K562 (cell line): ENCODE data around the gene CSMD2. TPM values are rescaled to one million over a fixed set of nuclear protein-coding genes. Genes with fewer than 3 reads are reported as not detected.

Experiments
- ATAC-seq: fragments of 200-7000 bp; cut with Tn5 transposase; 3 replicates; pipeline ENCODE4 v1.9.1; 2020; ENCODE audit warnings: moderate library complexity
- BruUV-seq: library from RNA; stranded (reverse); fragments of 400-500 nt; replicated peaks from 2 replicates; lab custom pipeline; 2021; lab: Mats Ljungman, UMichigan
- CTCF ChIA-PET: fragments of 300-600 bp; formaldehyde crosslinking; extraction: SDS; loops from one replicate; lab custom pipeline; 2021; ENCODE audit warnings: low intra/inter-chr PET ratio; lab: Yijun Ruan, JAX
- POLR2A ChIA-PET: fragments of 300-600, 350-650 bp; sonication (Branson Sonifier 250); formaldehyde crosslinking; extraction: SDS; loops from one replicate; lab custom pipeline; 2021; ENCODE audit warnings: antibody characterized with exemption, inconsistent platforms; lab: Yijun Ruan, JAX
- DNase-seq, 4 experiments: peaks; one replicate each; pipeline versions ENCODE4 v3.0.0 to v3.0.0-alpha.2; 2011 to 2018; ENCODE audit warnings: low spot score in 3 of 4, mixed read lengths in 3 of 4; ENCODE audit errors: extremely low read depth in 1 of 4
- FAIRE-seq: peaks from 2 replicates; lab custom pipeline; 2011; peaks lifted over from hg19 to GRCh38; lab: Jason Lieb, UNC
- H2AFZ ChIP-seq: 2 replicates; pipeline ENCODE4 v1.6.0; 2011; ENCODE audit warnings: low read depth, low read length, control low read depth, inconsistent platforms
- H3K27ac ChIP-seq: fragments of 200-600 bp; 3 replicates; pipeline ENCODE4 v1.8.0; 2011; ENCODE audit warnings: low read depth, mild to moderate bottlenecking, control low read depth, inconsistent platforms, low read length, moderate library complexity, mixed read lengths; ENCODE audit errors: extremely low read depth
- H3K27me3 ChIP-seq, 2 experiments: fragments of 300-600 bp in 1 of 2; 2 replicates in 1 of 2; 3 replicates in 1 of 2; pipeline versions ENCODE4 v1.6.0 to v1.8.0; 2011; ENCODE audit warnings: inconsistent platforms in 2 of 2, low read length in 2 of 2, mild to moderate bottlenecking in 1 of 2, mixed read lengths in 1 of 2, moderate library complexity in 1 of 2; ENCODE audit not compliant: control insufficient read depth in 2 of 2, insufficient read depth in 2 of 2
- H3K36me3 ChIP-seq: fragments of 300-600 bp; 3 replicates; pipeline ENCODE4 v1.8.0; 2011; ENCODE audit warnings: mild to moderate bottlenecking, low read length, inconsistent platforms; ENCODE audit not compliant: control insufficient read depth, insufficient read depth
- H3K4me1 ChIP-seq, 2 experiments: fragments of 200-600 bp in 1 of 2; replicated peaks in 1 of 2; 2 replicates in 1 of 2; 3 replicates in 1 of 2; pipeline versions ENCODE4 v1.5.1 to v1.8.0; 2011; ENCODE audit warnings: inconsistent platforms in 2 of 2, low read length in 2 of 2, mild to moderate bottlenecking in 1 of 2, mixed read lengths in 1 of 2, moderate library complexity in 1 of 2; ENCODE audit not compliant: control insufficient read depth in 2 of 2, insufficient read depth in 2 of 2
- H3K4me2 ChIP-seq: 2 replicates; pipeline ENCODE4 v1.6.1; 2011; ENCODE audit warnings: low read length, control low read depth, inconsistent platforms, mixed read lengths; ENCODE audit not compliant: insufficient read depth
- H3K4me3 ChIP-seq: fragments of 200-600 bp; sonication (generic), shearing (Covaris generic); 2 replicates; pipeline ENCODE4 v1.5.1; 2016; ENCODE audit warnings: control low read depth, inconsistent platforms
- H3K79me2 ChIP-seq: fragments of 200-600 bp; 3 replicates; pipeline ENCODE4 v1.8.0; 2011; ENCODE audit warnings: low read length, inconsistent platforms; ENCODE audit not compliant: control insufficient read depth, insufficient read depth
- H3K9ac ChIP-seq, 2 experiments: 2 replicates each; pipeline versions ENCODE4 v1.6.0 to v1.6.1; 2011; ENCODE audit warnings: low read depth in 2 of 2, low read length in 2 of 2, control low read depth in 1 of 2, inconsistent platforms in 1 of 2, mild to moderate bottlenecking in 1 of 2, mixed read lengths in 1 of 2; ENCODE audit not compliant: insufficient read depth in 1 of 2
- H3K9me1 ChIP-seq: one replicate; pipeline ENCODE4 v1.6.0; 2011; ENCODE audit warnings: inconsistent platforms, mild to moderate bottlenecking, low read length, moderate library complexity; ENCODE audit not compliant: control insufficient read depth, insufficient read depth
- H3K9me3 ChIP-seq: replicated peaks from 2 replicates; pipeline ENCODE4 v1.5.1; 2011; ENCODE audit warnings: low read depth, low read length, inconsistent platforms; ENCODE audit not compliant: control insufficient read depth, insufficient read depth
- H4K20me1 ChIP-seq: replicated peaks from 2 replicates; pipeline ENCODE4 v1.6.1; 2011; ENCODE audit warnings: low read length, inconsistent platforms, mixed read lengths; ENCODE audit not compliant: control insufficient read depth, insufficient read depth
- ATF1 ChIP-seq, 2 experiments: fragments of 450-650 bp in 1 of 2; IDR thresholded peaks; 2 replicates each; pipeline ENCODE4 v1.6.1; 2016; ENCODE audit warnings: missing compliant biosample characterization in 1 of 2, missing genetic modification characterization in 1 of 2
- BMI1 ChIP-seq: fragments of 150-350 bp; IDR thresholded peaks from 2 replicates; pipeline ENCODE4 v1.6.1; 2014; ENCODE audit warnings: low read length
- CREM ChIP-seq: IDR thresholded peaks from 2 replicates; pipeline ENCODE4 v1.6.1; 2014; ENCODE audit warnings: antibody characterized with exemption, low read depth
- DMBX1 ChIP-seq: fragments of 250-450 bp; sonication (Bioruptor Pico); IDR thresholded peaks from 2 replicates; pipeline ENCODE4 v1.8.0; 2022; ENCODE audit warnings: inconsistent platforms, mild to moderate bottlenecking, moderate library complexity, borderline replicate concordance
- DNMT1 ChIP-seq: fragments of 450-650 bp; IDR thresholded peaks from 2 replicates; pipeline ENCODE4 v1.6.1; 2016; ENCODE audit warnings: antibody characterized with exemption, mild to moderate bottlenecking
- MCM2 ChIP-seq: fragments of 450-650 bp; IDR thresholded peaks from 2 replicates; pipeline ENCODE4 v1.6.1; 2017; ENCODE audit warnings: low read depth, mild to moderate bottlenecking
- MED1 ChIP-seq: sonication (generic); formaldehyde crosslinking; IDR thresholded peaks from 2 replicates; pipeline ENCODE4 v1.8.1; 2023; ENCODE audit warnings: missing genetic modification reagents, borderline replicate concordance
- MTA2 ChIP-seq: fragments of 450-650 bp; IDR thresholded peaks from 2 replicates; pipeline ENCODE4 v1.6.1; 2016; ENCODE audit warnings: low read depth
- PCBP2 ChIP-seq: fragments of 200-400 bp; formaldehyde crosslinking; IDR thresholded peaks from 2 replicates; pipeline ENCODE4 v1.6.1; 2018; ENCODE audit warnings: low read length, low read depth, mild to moderate bottlenecking, moderate library complexity; ENCODE audit not compliant: poor library complexity, severe bottlenecking
- ZFPM2 ChIP-seq: fragments of 250-450 bp; sonication (Bioruptor Pico); IDR thresholded peaks from 2 replicates; pipeline ENCODE4 v1.5.1; 2022; ENCODE audit warnings: mild to moderate bottlenecking
- WGBS: fragments of 100-300 bp; shearing (Covaris generic); methylation state at CpG from one replicate; pipeline ENCODE4 v1.1.6; 2016; ENCODE audit warnings: low coverage, mixed read lengths; ENCODE audit not compliant: insufficient coverage; ENCODE audit errors: missing lambda C conversion rate; 5-methylcytosine and 5-hydroxymethylcytosine counted together
- in situ Hi-C: fragments of 300-500 bp; cut with MboI; formaldehyde crosslinking; loops from 4 replicates; pipeline ENCODE4 v1.15.0; 2018; ENCODE audit warnings: inconsistent platforms, mixed read lengths
- intact Hi-C: fragments of 100-400 bp; cut with micrococcal nuclease; formaldehyde crosslinking; loops from 2 replicates; pipeline ENCODE4 v1.14.2; 2022
- polyA plus RNA-seq, 8 experiments: library from polyadenylated mRNA; depleted of rRNA in 4 of 8; stranded (reverse) in 5 of 8; unstranded in 3 of 8; fragments of >200 nt; fragmentation: Nextera tagmentation in 2 of 8; fragmentation: Illumina TruSeq in 1 of 8; extraction: Ambion mirVana in 2 of 8; extraction: Trizol in 1 of 8; gene quantifications; 2 replicates each; pipeline versions ENCODE4 v1.2.1 to v1.2.3, GENCODE V29; 2011 to 2014; ENCODE audit warnings: inconsistent platforms in 1 of 8, missing spikeins in 1 of 8
- total RNA-seq, 7 experiments: library from RNA; depleted of rRNA in 6 of 7; stranded (reverse); fragments of >200 nt in 6 of 7; fragmentation: Illumina TruSeq in 2 of 7; extraction: Trizol in 2 of 7; gene quantifications; 2 replicates each; pipeline versions ENCODE4 v1.2.1 to v1.2.3, GENCODE V29; 2011 to 2021; ENCODE audit warnings: low replicate concordance in 1 of 7
- TF ChIP-seq, protein P1 (sequence below), 2 experiments: IDR thresholded peaks in 1 of 2; conservative IDR thresholded peaks in 1 of 2; 2 replicates each; pipeline ENCODE4 v1.6.1; 2016; ENCODE audit warnings: low read depth in 2 of 2, mild to moderate bottlenecking in 1 of 2, missing compliant biosample characterization in 1 of 2, missing genetic modification characterization in 1 of 2, moderate library complexity in 1 of 2
- TF ChIP-seq, protein P2 (sequence below): fragments of 450-650 bp; IDR thresholded peaks from 2 replicates; pipeline ENCODE4 v1.6.1; 2016
- TF ChIP-seq, protein P3 (sequence below), 2 experiments: fragments of 450-650 bp in 1 of 2; IDR thresholded peaks; 2 replicates each; pipeline ENCODE4 v1.6.1; 2011 to 2017; ENCODE audit warnings: low read depth in 2 of 2, antibody characterized with exemption in 1 of 2, borderline replicate concordance in 1 of 2, low read length in 1 of 2, mild to moderate bottlenecking in 1 of 2, mixed read lengths in 1 of 2; ENCODE audit not compliant: control insufficient read depth in 1 of 2

The CSMD2 gene
- total and polyA plus RNA-seq, 9 of the 15 experiments (the other 6 are each of a cell fraction or from before 2014, with no cell fraction given) = not detected

DNA sequence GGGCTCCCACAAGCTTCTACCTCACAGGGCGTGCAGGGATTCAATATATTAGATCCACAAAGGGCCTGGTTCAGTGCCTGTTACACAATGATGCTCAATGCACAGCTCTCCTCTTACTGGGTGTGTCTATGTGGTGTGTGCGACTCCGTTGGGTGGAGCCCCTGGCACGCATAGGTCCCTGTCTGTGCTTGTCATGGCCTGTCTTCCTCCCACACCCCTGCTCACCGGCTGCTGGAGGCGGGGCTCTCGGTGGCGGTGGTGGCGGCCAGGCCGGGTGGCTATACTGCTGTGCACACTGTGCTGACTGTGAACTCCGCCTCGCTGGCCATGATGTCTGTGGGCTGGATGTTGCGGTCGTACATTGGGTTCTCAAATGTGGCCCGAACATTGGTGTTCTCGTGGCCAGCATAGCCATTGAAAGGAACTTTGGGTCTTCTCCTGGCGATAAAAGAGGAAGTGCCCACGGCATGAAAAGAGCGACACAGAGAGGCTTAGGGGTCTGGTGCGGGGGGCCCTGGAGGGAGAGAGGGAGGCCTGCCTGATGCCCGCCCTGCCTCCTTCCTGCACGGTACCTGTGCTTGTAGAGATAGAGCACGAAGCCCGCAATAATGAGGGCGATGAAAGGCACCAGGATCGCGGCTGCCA lies 645.7 kb downstream of the CSMD2 start:
- Histone ChIP-seq H3K4me3 (no peak overlapping the region; the same call in 1 of the 2 replicates), H3K9ac (no peak overlapping the region), H3K9me1 (no peaks in the 10 kb centered on the region), H4K20me1 (0 out of 2 replicates have a peak, but pooled peaks cover 6% of the 10 kb centered on the region), H3K79me2 (no peaks in the 10 kb centered on the region), H3K27me3 (peaks cover 39 to 71% of the 10 kb centered on the region in 2 experiments), H3K4me2 (peak overlapping the region; percentile 28; the same call in 1 of the 2 replicates), H3K4me1 (peaks cover 0 to 6% of the 10 kb centered on the region in 2 experiments; a peak in 2 of 5 replicates), H3K36me3 (no peaks in the 10 kb centered on the region), H3K27ac (no peak overlapping the region), H2AFZ (0 out of 2 replicates have a peak overlapping the region, but pooled peaks have one; percentile 6), H3K9me3 (no peaks in the 10 kb centered on the region)
- intact Hi-C loops = loop anchor here (10.0 kb wide), 1 partner anchor 85 kb away; no protein-coding TSS in a partner anchor
- 1% methylated on average over 27 of the region's 27 CpGs for WGBS
- no TSS peak for BruUV-seq
- POLR2A ChIA-PET = interaction anchor here (0.7 kb wide), 1 partner anchor 73 kb away, joined by 3 read pairs; no protein-coding TSS in a partner anchor
- in situ Hi-C loops = no loop called here
- ATAC-seq = peak; percentile 89
- FAIRE-seq = no peak
- CTCF ChIA-PET = interaction anchor here (0.7 kb wide), 1 partner anchor 408 kb away, joined by 4 read pairs; no protein-coding TSS in a partner anchor
- DNase-seq = peak; percentile 33 to 53 (median 44)
- TF ChIP-seq BMI1 = no peak
- no peak for TF ChIP-seq ATF1 (CRISPR knock-in tag; IDR thresholded peaks at IDR 0.05)
- 0 out of 2 replicates have a peak, but pooled peaks have one; percentile 12 for TF ChIP-seq ATF1 (tag; IDR thresholded peaks at IDR 0.05)
- TF ChIP-seq ZFPM2 (CRISPR knock-in tag) = no peak
- TF ChIP-seq, protein P1, sequence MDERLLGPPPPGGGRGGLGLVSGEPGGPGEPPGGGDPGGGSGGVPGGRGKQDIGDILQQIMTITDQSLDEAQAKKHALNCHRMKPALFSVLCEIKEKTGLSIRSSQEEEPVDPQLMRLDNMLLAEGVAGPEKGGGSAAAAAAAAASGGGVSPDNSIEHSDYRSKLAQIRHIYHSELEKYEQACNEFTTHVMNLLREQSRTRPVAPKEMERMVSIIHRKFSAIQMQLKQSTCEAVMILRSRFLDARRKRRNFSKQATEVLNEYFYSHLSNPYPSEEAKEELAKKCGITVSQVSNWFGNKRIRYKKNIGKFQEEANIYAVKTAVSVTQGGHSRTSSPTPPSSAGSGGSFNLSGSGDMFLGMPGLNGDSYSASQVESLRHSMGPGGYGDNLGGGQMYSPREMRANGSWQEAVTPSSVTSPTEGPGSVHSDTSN (CRISPR knock-in tag; IDR thresholded peaks at IDR 0.05; ENCODE audit: low read depth) = no peak
- TF ChIP-seq, protein P1 (tag; conservative IDR thresholded peaks at IDR 0.05; ENCODE audit: low read depth) = 0 out of 2 replicates have a peak, but pooled peaks have one; percentile 7
- TF ChIP-seq CREM = 0 out of 2 replicates have a peak, but pooled peaks have one; percentile 21
- TF ChIP-seq DMBX1 (CRISPR knock-in tag) = no peak
- TF ChIP-seq MCM2 = no peak
- TF ChIP-seq, protein P2, sequence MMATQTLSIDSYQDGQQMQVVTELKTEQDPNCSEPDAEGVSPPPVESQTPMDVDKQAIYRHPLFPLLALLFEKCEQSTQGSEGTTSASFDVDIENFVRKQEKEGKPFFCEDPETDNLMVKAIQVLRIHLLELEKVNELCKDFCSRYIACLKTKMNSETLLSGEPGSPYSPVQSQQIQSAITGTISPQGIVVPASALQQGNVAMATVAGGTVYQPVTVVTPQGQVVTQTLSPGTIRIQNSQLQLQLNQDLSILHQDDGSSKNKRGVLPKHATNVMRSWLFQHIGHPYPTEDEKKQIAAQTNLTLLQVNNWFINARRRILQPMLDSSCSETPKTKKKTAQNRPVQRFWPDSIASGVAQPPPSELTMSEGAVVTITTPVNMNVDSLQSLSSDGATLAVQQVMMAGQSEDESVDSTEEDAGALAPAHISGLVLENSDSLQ = peak; percentile 77
- no peak for TF ChIP-seq DNMT1
- TF ChIP-seq PCBP2 = no peak
- no peak for TF ChIP-seq MED1
- no peak for TF ChIP-seq MTA2
- TF ChIP-seq, protein P3, sequence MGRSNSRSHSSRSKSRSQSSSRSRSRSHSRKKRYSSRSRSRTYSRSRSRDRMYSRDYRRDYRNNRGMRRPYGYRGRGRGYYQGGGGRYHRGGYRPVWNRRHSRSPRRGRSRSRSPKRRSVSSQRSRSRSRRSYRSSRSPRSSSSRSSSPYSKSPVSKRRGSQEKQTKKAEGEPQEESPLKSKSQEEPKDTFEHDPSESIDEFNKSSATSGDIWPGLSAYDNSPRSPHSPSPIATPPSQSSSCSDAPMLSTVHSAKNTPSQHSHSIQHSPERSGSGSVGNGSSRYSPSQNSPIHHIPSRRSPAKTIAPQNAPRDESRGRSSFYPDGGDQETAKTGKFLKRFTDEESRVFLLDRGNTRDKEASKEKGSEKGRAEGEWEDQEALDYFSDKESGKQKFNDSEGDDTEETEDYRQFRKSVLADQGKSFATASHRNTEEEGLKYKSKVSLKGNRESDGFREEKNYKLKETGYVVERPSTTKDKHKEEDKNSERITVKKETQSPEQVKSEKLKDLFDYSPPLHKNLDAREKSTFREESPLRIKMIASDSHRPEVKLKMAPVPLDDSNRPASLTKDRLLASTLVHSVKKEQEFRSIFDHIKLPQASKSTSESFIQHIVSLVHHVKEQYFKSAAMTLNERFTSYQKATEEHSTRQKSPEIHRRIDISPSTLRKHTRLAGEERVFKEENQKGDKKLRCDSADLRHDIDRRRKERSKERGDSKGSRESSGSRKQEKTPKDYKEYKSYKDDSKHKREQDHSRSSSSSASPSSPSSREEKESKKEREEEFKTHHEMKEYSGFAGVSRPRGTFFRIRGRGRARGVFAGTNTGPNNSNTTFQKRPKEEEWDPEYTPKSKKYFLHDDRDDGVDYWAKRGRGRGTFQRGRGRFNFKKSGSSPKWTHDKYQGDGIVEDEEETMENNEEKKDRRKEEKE (IDR thresholded peaks at IDR 0.05; ENCODE audit: borderline replicate concordance in 1 of 2, control insufficient read depth in 1 of 2, low read depth in 2 of 2, low read length in 1 of 2) = no peak
